B cell (primary cell): ENCODE measurements around the gene DCTPP1. TPM values are rescaled to one million over a fixed set of nuclear protein-coding genes. Genes with fewer than 3 reads are reported as not detected.

ENCODE experiments used
- ATAC-seq: fragments of 200-7000 bp; cut with Tn5 transposase; one replicate; pipeline ENCODE4 v1.10.0; 2021; ENCODE audit warnings: low read depth, mild to moderate bottlenecking, moderate number of reproducible peaks, moderate library complexity
- CTCF ChIA-PET: fragments of 350-600 bp; sonication (Branson Sonifier 250); formaldehyde crosslinking; loops from one replicate; lab custom pipeline; 2021; ENCODE audit warnings: antibody characterized with exemption, inconsistent platforms; lab: Charles Lee
- POLR2A ChIA-PET: fragments of 350-600 bp; sonication (Branson Sonifier 250); formaldehyde crosslinking; loops from one replicate; lab custom pipeline; 2021; ENCODE audit warnings: antibody characterized with exemption; lab: Charles Lee
- DNase-seq: peaks from one replicate; pipeline ENCODE4 v3.0.0; 2013
- H2AFZ ChIP-seq: 2 replicates; pipeline ENCODE4 v1.6.1; 2012; ENCODE audit warnings: mild to moderate bottlenecking, low read depth, low read length; ENCODE audit not compliant: insufficient read depth, poor library complexity, severe bottlenecking
- H3K27ac ChIP-seq, 2 donors: 1 replicate in 1 of 2; 2 replicates in 1 of 2; pipeline ENCODE4 v1.5.1; 2012 to 2013; ENCODE audit warnings: low read length in 2 of 2, mild to moderate bottlenecking in 2 of 2, moderate library complexity in 1 of 2
- H3K27me3 ChIP-seq, 4 experiments: fragments of 200-600 bp in 1 of 4; sonication (generic) in 1 of 4; replicated peaks in 1 of 4; 1 replicate in 2 of 4; 2 replicates in 2 of 4; pipeline versions ENCODE4 v1.6.1 to v1.7.0; 2013 to 2016; ENCODE audit warnings: low read length in 3 of 4, mild to moderate bottlenecking in 2 of 4, mixed read lengths in 1 of 4, moderate library complexity in 1 of 4; ENCODE audit not compliant: insufficient read depth in 4 of 4, control insufficient read depth in 3 of 4; ENCODE audit errors: control extremely low read depth in 1 of 4
- H3K36me3 ChIP-seq, 2 experiments: replicated peaks in 1 of 2; 1 replicate in 1 of 2; 2 replicates in 1 of 2; pipeline versions ENCODE4 v1.6.1 to v1.7.1; 2013; ENCODE audit warnings: low read length in 1 of 2; ENCODE audit not compliant: insufficient read depth in 2 of 2, control insufficient read depth in 1 of 2; ENCODE audit errors: control extremely low read depth in 1 of 2, extremely low read depth in 1 of 2
- H3K4me1 ChIP-seq, 2 donors: fragments of 200-600 bp in 1 of 2; sonication (generic) in 1 of 2; 1 replicate in 1 of 2; 2 replicates in 1 of 2; pipeline versions ENCODE4 v1.5.1 to v1.6.1; 2013 to 2017; ENCODE audit warnings: low read length in 2 of 2; ENCODE audit not compliant: control insufficient read depth in 2 of 2, insufficient read depth in 2 of 2
- H3K4me2 ChIP-seq: replicated peaks from 2 replicates; pipeline ENCODE3; 2012; ENCODE audit warnings: mild to moderate bottlenecking, low read depth, low read length; ENCODE audit not compliant: poor library complexity, severe bottlenecking
- H3K4me3 ChIP-seq, 5 experiments: fragments of 200-600 bp in 1 of 5; sonication (generic) in 1 of 5; 1 replicate in 3 of 5; 2 replicates in 2 of 5; pipeline versions ENCODE4 v1.5.1 to v1.7.0; 2011 to 2016; ENCODE audit warnings: low read length in 4 of 5, mild to moderate bottlenecking in 4 of 5, low read depth in 2 of 5, control low read depth in 1 of 5, moderate library complexity in 1 of 5; ENCODE audit not compliant: insufficient read depth in 1 of 5; ENCODE audit errors: control extremely low read depth in 1 of 5, extremely low read depth in 1 of 5
- H3K79me2 ChIP-seq: fragments of 200-600 bp; sonication (generic); one replicate; pipeline ENCODE4 v1.6.0; 2016; ENCODE audit warnings: low read length; ENCODE audit not compliant: control insufficient read depth, insufficient read depth
- H3K9ac ChIP-seq: fragments of 200-600 bp; sonication (generic); 2 replicates; pipeline ENCODE4 v1.6.1; 2017; ENCODE audit warnings: mild to moderate bottlenecking, low read length, moderate library complexity
- H3K9me3 ChIP-seq, 3 donors: one replicate each; pipeline versions ENCODE4 v1.6.1 to v1.7.1; 2013; ENCODE audit warnings: low read length in 2 of 3; ENCODE audit not compliant: control insufficient read depth in 2 of 3, insufficient read depth in 1 of 3; ENCODE audit errors: control extremely low read depth in 1 of 3
- H4K20me1 ChIP-seq: 2 replicates; pipeline ENCODE4 v1.6.0; 2012; ENCODE audit warnings: mild to moderate bottlenecking, low read length; ENCODE audit not compliant: insufficient read depth, control insufficient read depth, poor library complexity, severe bottlenecking
- H3K27ac Mint-ChIP-seq: one replicate; pipeline ENCODE4 v1.8.0; 2021; ENCODE audit warnings: mixed read lengths
- H3K27me3 Mint-ChIP-seq: one replicate; pipeline ENCODE4 v1.8.0; 2021; ENCODE audit warnings: mixed read lengths
- H3K4me1 Mint-ChIP-seq: one replicate; pipeline ENCODE4 v1.8.0; 2021; ENCODE audit warnings: mixed read lengths
- H3K4me3 Mint-ChIP-seq: one replicate; pipeline ENCODE4 v1.8.0; 2021; ENCODE audit warnings: mixed read lengths
- H3K9me3 Mint-ChIP-seq: one replicate; pipeline ENCODE4 v1.8.0; 2022; ENCODE audit warnings: mixed read lengths; ENCODE audit not compliant: insufficient read depth
- CTCF ChIP-seq: fragments of 200-600 bp; IDR thresholded peaks from one replicate; pipeline ENCODE4 v1.8.0; 2022; ENCODE audit warnings: antibody characterized with exemption, mild to moderate bottlenecking
- EZH2 ChIP-seq: IDR thresholded peaks from 2 replicates; pipeline ENCODE4 v1.6.1; 2012; ENCODE audit warnings: borderline replicate concordance, low read depth, mild to moderate bottlenecking, moderate library complexity, low read length; ENCODE audit not compliant: insufficient read depth, poor library complexity, severe bottlenecking
- WGBS: methylation state at CpG from one replicate; pipeline ENCODE4 v1.1.5; 2013; ENCODE audit warnings: missing lambda C conversion rate; ENCODE audit not compliant: insufficient coverage; 5-methylcytosine and 5-hydroxymethylcytosine counted together
- intact Hi-C: fragments of 100-400 bp; cut with micrococcal nuclease; formaldehyde crosslinking; loops from one replicate; pipeline ENCODE4 v1.10.0; 2022
- polyA plus RNA-seq: library from polyadenylated mRNA; depleted of rRNA; stranded (reverse); fragments of >200 nt; gene quantifications from 2 replicates; pipeline ENCODE4 v1.2.3, GENCODE V29; 2012
- total RNA-seq, 2 donors: library from RNA; stranded (reverse); fragments of 120-200 nt in 1 of 2; gene quantifications; 1 replicate in 1 of 2; 2 replicates in 1 of 2; pipeline versions ENCODE4 v1.2.3 to v1.2.4, GENCODE V29; 2013 to 2022

DCTPP1 gene
- total and polyA plus RNA-seq, 2 donors (not counting 1 experiment from before 2014, with no cell fraction given), result 25.0 to 30.3 TPM

GRCh38 chr16:30474074-30474452 is 44.2 kb upstream of the DCTPP1 start:
- Histone ChIP-seq H3K4me2 (peak overlapping the region; percentile 94), H3K79me2 (peaks cover 22% of the 10 kb centered on the region), H3K9ac (peak overlapping the region; percentile 77), H3K4me3 (peak overlapping the region in 4 of 5 experiments; percentile 39 to 76 (median 60)), H2AFZ (no peak overlapping the region), H3K4me1 (peaks cover 47 to 53% of the 10 kb centered on the region in 2 donors), H3K27me3 (no peaks in the 10 kb centered on the region), H3K9me3 (no peaks in the 10 kb centered on the region), H3K36me3 (peaks cover 0 to 19% of the 10 kb centered on the region in 2 experiments), H3K27ac (peak overlapping the region in 1 of 2 donors; percentile 82), H4K20me1 (no peaks in the 10 kb centered on the region)
- peaks cover 58% of the 10 kb centered on the region for H3K4me1 Mint-ChIP-seq
- POLR2A ChIA-PET, result interaction anchor here (0.6 to 5.7 kb wide), 7 partner anchors 16 to 44 kb away, joined by 3 to 74 read pairs (median 5); partner anchors contain the start of gene DCTPP1
- TF ChIP-seq CTCF, result no peak
- TF ChIP-seq EZH2, result no peak
- no peaks in the 10 kb centered on the region for H3K27me3 Mint-ChIP-seq
- CTCF ChIA-PET, result interaction anchor here (0.6 to 6.5 kb wide), 8 partner anchors 8 to 185 kb away, joined by 3 to 77 read pairs (median 5); partner anchors contain the start of genes DCTPP1 and SEPHS2
- peak overlapping the region; percentile 83 for H3K4me3 Mint-ChIP-seq
- intact Hi-C loops, result loop anchor here (5.0 kb wide), 2 partner anchors 42 to 97 kb away; partner anchors contain the start of gene DCTPP1
- ATAC-seq, result no peak
- WGBS, result 78% methylated on average over 35 of the region's 35 CpGs
- H3K27ac Mint-ChIP-seq, result peak overlapping the region; percentile 91
- no peak for DNase-seq
- H3K9me3 Mint-ChIP-seq, result no peaks in the 10 kb centered on the region
